Heart right ventricle (tissue), 16 donors: ENCODE measurements around the gene TMEM115. TPM values are rescaled to one million over a fixed set of nuclear protein-coding genes. Genes with fewer than 3 reads are reported as not detected.

Source experiments
- ATAC-seq, 8 donors: fragments of 200-7000 bp; cut with Tn5 transposase; one replicate each; pipeline ENCODE4 v1.9.1; 2020; ENCODE audit warnings: mild to moderate bottlenecking in 8 of 8, moderate library complexity in 8 of 8, moderate number of reproducible peaks in 1 of 8
- DNase-seq, 2 donors: peaks; one replicate each; pipeline ENCODE4 v3.0.0-alpha.2; 2020
- H3K27ac ChIP-seq, 10 donors: fragments of 200-600 bp; sonication (generic) in 2 of 10; one replicate each; pipeline versions ENCODE4 v1.5.0 to v1.8.0; 2020 to 2022; ENCODE audit warnings: mild to moderate bottlenecking in 3 of 10
- H3K27me3 ChIP-seq, 7 donors: fragments of 200-600 bp; one replicate each; pipeline ENCODE4 v1.8.0; 2021 to 2022; ENCODE audit warnings: mild to moderate bottlenecking in 2 of 7
- H3K36me3 ChIP-seq, 9 donors: fragments of 200-600 bp; sonication (generic) in 1 of 9; one replicate each; pipeline versions ENCODE4 v1.5.0 to v1.8.0; 2020 to 2022; ENCODE audit warnings: mild to moderate bottlenecking in 2 of 9
- H3K4me1 ChIP-seq, 9 donors: fragments of 200-600 bp; sonication (generic) in 1 of 9; one replicate each; pipeline versions ENCODE4 v1.5.0 to v1.8.0; 2020 to 2022; ENCODE audit warnings: mild to moderate bottlenecking in 4 of 9
- H3K4me3 ChIP-seq, 10 donors: fragments of 200-600 bp; sonication (generic) in 2 of 10; one replicate each; pipeline versions ENCODE4 v1.5.0 to v1.8.0; 2020 to 2022; ENCODE audit warnings: mild to moderate bottlenecking in 7 of 10, moderate library complexity in 2 of 10
- H3K9me3 ChIP-seq, 11 donors: fragments of 200-600 bp in 10 of 11; sonication (generic) in 2 of 11; one replicate each; pipeline versions ENCODE4 v1.5.0 to v1.8.0; 2013 to 2022; ENCODE audit warnings: mild to moderate bottlenecking in 2 of 11, control low read depth in 1 of 11, moderate library complexity in 1 of 11
- CTCF ChIP-seq, 9 donors: fragments of 200-600 bp; sonication (generic) in 2 of 9; IDR thresholded peaks; one replicate each; pipeline versions ENCODE4 v1.5.0 to v1.8.0; 2021 to 2022; ENCODE audit warnings: antibody characterized with exemption in 9 of 9, mild to moderate bottlenecking in 5 of 9, moderate library complexity in 1 of 9
- WGBS, 2 donors: extraction: QIAGEN DNeasy Blood & Tissue Kit; methylation state at CpG; one replicate each; pipeline ENCODE4 v1.1.7; 2013; ENCODE audit warnings: inconsistent platforms in 1 of 2; 5-methylcytosine and 5-hydroxymethylcytosine counted together
- intact Hi-C, 10 donors: fragments of 100-400 bp; cut with DNase I; formaldehyde crosslinking; loops; one replicate each; pipeline versions ENCODE4 v1.11.1 to v1.14.2; 2022
- polyA plus RNA-seq, 2 donors: library from polyadenylated mRNA; stranded (reverse); fragments of 200-250 nt; gene quantifications; one replicate each; pipeline ENCODE4 v1.2.3, GENCODE V29; 2013
- total RNA-seq, 10 donors: library from RNA; stranded (reverse); fragmentation: NEBNext Ultra II Directional in 3 of 10; extraction: Animal tissue kit (Norgen Biotek cat#: 25700) in 3 of 10; gene quantifications; one replicate each; pipeline versions ENCODE4 v1.2.1 to v1.2.4, GENCODE V29; 2021 to 2023
- donor health status: Arrhythmogenic right ventricular cardiomyopathy.
- donor health status: ischemic (EF 13 %, LVEDD 7.1; RV severe dilation, severe dysfunction).
- donor health status: healthy with polysubstance abuse.
- donor health status: DM: no; HTN: yes; CAD: no.
- donor health status: DM: no; HTN: no; CAD: no.
- donor health status: ischemic (EF 25% LVEDD 6.9; RV normal size, moderate dysfunction).
- donor health status: ischemic (EF 25% LVEDD 5.7; RV mildly dilated, moderate dysfunction).
- donor health status: healthy.
- donor health status: DM: yes; HTN: yes; CAD: no.
- donor health status: Ischemic cardiomyopathy.
- donor health status: ischemic (EF 35%, LVEDD 5.7; RV mildly dilated, moderate dysfunction).
- donor health status: nonischemic (EF 11% LVEDD 7.7; RV severe dilation, severe dysfunction).
- donor health status: DM: yes; HTN: yes; CAD: no.
- donor health status: PGD.
- donor health status: ischemic (EF 29% LVEDD 5.4; RV normal size, mild dysfunction).
- donor health status: nonischemic (EF 23%, LVEDD 6.1; RV moderate dilation, normal function).

The TMEM115 gene
- total and polyA plus RNA-seq, 12 donors, result 18.1 to 47.6 (median 24.2) TPM

- Histone ChIP-seq H3K36me3 (peaks cover 0 to 73% (median 23%) of the 10 kb centered on the region in 9 donors), H3K27me3 (no peaks in the 10 kb centered on the region), H3K27ac (no peak overlapping the region), H3K9me3 (no peaks in the 10 kb centered on the region), H3K4me1 (peaks cover 33 to 70% (median 58%) of the 10 kb centered on the region in 9 donors), H3K4me3 (no peak overlapping the region)
- WGBS, 2 donors, result 44 to 49% methylated on average over 2 of the region's 2 CpGs
- DNase-seq (no peak), ATAC-seq (no peak)
- TF ChIP-seq CTCF (IDR thresholded peaks at IDR 0.05), result no peak
- intact Hi-C loops, result loop anchor here in 2 of 10 donors (5.0 kb wide), 2 partner anchors 190 to 260 kb away; partner anchors contain the start of gene CISH (in 1 of the 2)
Observed at GRCh38 chr3:50352781-50353180, 6.5 kb downstream of the TMEM115 start.

GRCh38 chr3:50351323-50351697, 8.0 kb downstream of the TMEM115 start:
- Histone ChIP-seq H3K4me1 (peaks cover 19 to 65% (median 43%) of the 10 kb centered on the region in 9 donors), H3K4me3 (peak overlapping the region; percentile 42 to 89 (median 72)), H3K36me3 (peaks cover 0 to 66% (median 23%) of the 10 kb centered on the region in 9 donors), H3K9me3 (no peaks in the 10 kb centered on the region), H3K27ac (peak overlapping the region in 9 of 10 donors; percentile 89 to 97 (median 93)), H3K27me3 (no peaks in the 10 kb centered on the region)
- WGBS, 2 donors, result 52 to 55% methylated on average over 11 of the region's 11 CpGs
- ATAC-seq (no peak), DNase-seq (no peak)
- intact Hi-C loops, result loop anchor here in 2 of 10 donors (5.0 kb wide), 2 partner anchors 191 to 261 kb away; partner anchors contain the start of gene CISH (in 1 of the 2)
- TF ChIP-seq CTCF (IDR thresholded peaks at IDR 0.05), result no peak

- intact Hi-C loops, result loop anchor here in 2 of 10 donors (5.0 kb wide), 2 partner anchors 192 to 262 kb away; partner anchors contain the start of gene CISH (in 1 of the 2)
- peak; percentile 94 to 97 (median 96) for ATAC-seq
- TF ChIP-seq CTCF (IDR thresholded peaks at IDR 0.05), result no peak
- Histone ChIP-seq H3K27me3 (no peaks in the 10 kb centered on the region), H3K9me3 (no peaks in the 10 kb centered on the region), H3K4me3 (peak within 1 kb of the TSS; percentile 42 to 89 (median 72)), H3K4me1 (peaks cover 21 to 63% (median 42%) of the 10 kb centered on the region in 9 donors), H3K27ac (peak within 1 kb of the TSS; percentile 84 to 97 (median 92)), H3K36me3 (peaks cover 0 to 60% (median 23%) of the 10 kb centered on the region in 9 donors)
- peak; percentile 96 to 98 for DNase-seq
- WGBS, 2 donors, result 0% methylated on average over 64 of the region's 64 CpGs
Observed at GRCh38 chr3:50350527-50351322, 8.6 kb downstream of the TMEM115 start, which contains the start of the genes CYB561D2 and NPRL2. TSS of gene CYB561D2 (plus strand) at chr3:50350862. CDS start at chr3:50351434, 572 bp downstream. TSS of gene NPRL2 (minus strand) at chr3:50350775. CDS start at chr3:50350652, 123 bp downstream.

GRCh38 chr3:50350213-50350526, 9.2 kb downstream of the TMEM115 start:
- no peak for DNase-seq
- WGBS, 2 donors, result 11 to 16% methylated on average over 7 of the region's 7 CpGs
- Histone ChIP-seq H3K9me3 (no peaks in the 10 kb centered on the region), H3K4me1 (peaks cover 19 to 63% (median 42%) of the 10 kb centered on the region in 9 donors), H3K36me3 (peaks cover 0 to 55% (median 21%) of the 10 kb centered on the region in 9 donors), H3K27me3 (no peaks in the 10 kb centered on the region), H3K4me3 (peak overlapping the region; percentile 42 to 89 (median 72)), H3K27ac (peak overlapping the region; percentile 84 to 97 (median 92))
- no peak for ATAC-seq
- intact Hi-C loops, result loop anchor here in 2 of 10 donors (5.0 kb wide), 2 partner anchors 192 to 262 kb away; partner anchors contain the start of gene CISH (in 1 of the 2)
- TF ChIP-seq CTCF (IDR thresholded peaks at IDR 0.05), result no peak
